GM06990 (cell line): ENCODE measurements around the gene SYTL5.
A peak's percentile ranks its signal among the peaks of the same experiment; 100 is the strongest.

Source experiments
- DNase-seq: peaks from one replicate; pipeline ENCODE4 v3.0.0-alpha.2; 2011; ENCODE audit not compliant: insufficient read length; ENCODE audit errors: extremely low read depth
- H3K27me3 ChIP-seq: replicated peaks from 2 replicates; pipeline ENCODE4 v1.6.0; 2011; ENCODE audit warnings: low read length; ENCODE audit not compliant: control insufficient read depth, insufficient read depth
- H3K36me3 ChIP-seq: 2 replicates; pipeline ENCODE4 v1.5.1; 2011; ENCODE audit warnings: low read length; ENCODE audit not compliant: control insufficient read depth, insufficient read depth
- H3K4me3 ChIP-seq: replicated peaks from 2 replicates; pipeline ENCODE4 v1.5.1; 2011; ENCODE audit warnings: low read depth, mild to moderate bottlenecking, control low read depth, low read length
- CTCF ChIP-seq: IDR thresholded peaks from 2 replicates; pipeline ENCODE4 v1.5.1; 2011; ENCODE audit warnings: low read length, control low read depth, mild to moderate bottlenecking, inconsistent platforms; ENCODE audit not compliant: insufficient read depth, poor library complexity, severe bottlenecking

SYTL5 gene

GRCh38 chrX:37993176-37993575, 13.2 kb upstream of the SYTL5 start:
- no peak overlapping the region for H3K4me3 ChIP-seq
- no peak for TF ChIP-seq CTCF
- DNase-seq = no peak
- no peaks in the 10 kb centered on the region for H3K36me3 ChIP-seq
- no peaks in the 10 kb centered on the region for H3K27me3 ChIP-seq

- Histone ChIP-seq H3K27me3 (no peaks in the 10 kb centered on the region), H3K36me3 (no peaks in the 10 kb centered on the region), H3K4me3 (no peak overlapping the region)
- DNase-seq = peak; percentile 20
- no peak for TF ChIP-seq CTCF
Observed at GRCh38 chrX:37993837-37994619, 12.3 kb upstream of the SYTL5 start.

- Histone ChIP-seq H3K27me3 (no peaks in the 10 kb centered on the region), H3K36me3 (no peaks in the 10 kb centered on the region), H3K4me3 (no peak overlapping the region)
- no peak for TF ChIP-seq CTCF
- no peak for DNase-seq
Observed at GRCh38 chrX:37995428-37995827, 10.9 kb upstream of the SYTL5 start.

- no peak overlapping the region for H3K4me3 ChIP-seq
- no peaks in the 10 kb centered on the region for H3K36me3 ChIP-seq
- H3K27me3 ChIP-seq = no peaks in the 10 kb centered on the region
- no peak for DNase-seq
- no peak for TF ChIP-seq CTCF
Observed at GRCh38 chrX:37997096-37997495, 9.3 kb upstream of the SYTL5 start.

GRCh38 chrX:37998586-37999262, 7.6 kb upstream of the SYTL5 start:
- no peak for DNase-seq
- Histone ChIP-seq H3K4me3 (no peak overlapping the region), H3K36me3 (no peaks in the 10 kb centered on the region), H3K27me3 (no peaks in the 10 kb centered on the region)
- TF ChIP-seq CTCF = no peak

- H3K4me3 ChIP-seq = no peak overlapping the region
Observed at GRCh38 chrX:38000706-38001105, 5.6 kb upstream of the SYTL5 start.

More at GRCh38 chrX:38000706-38001105, 5.6 kb upstream of the SYTL5 start:
- DNase-seq = no peak
- Histone ChIP-seq H3K27me3 (no peaks in the 10 kb centered on the region), H3K36me3 (no peaks in the 10 kb centered on the region)
- TF ChIP-seq CTCF = no peak
